ENCODE results near the gene CTSL.

The CTSL gene

DNA sequence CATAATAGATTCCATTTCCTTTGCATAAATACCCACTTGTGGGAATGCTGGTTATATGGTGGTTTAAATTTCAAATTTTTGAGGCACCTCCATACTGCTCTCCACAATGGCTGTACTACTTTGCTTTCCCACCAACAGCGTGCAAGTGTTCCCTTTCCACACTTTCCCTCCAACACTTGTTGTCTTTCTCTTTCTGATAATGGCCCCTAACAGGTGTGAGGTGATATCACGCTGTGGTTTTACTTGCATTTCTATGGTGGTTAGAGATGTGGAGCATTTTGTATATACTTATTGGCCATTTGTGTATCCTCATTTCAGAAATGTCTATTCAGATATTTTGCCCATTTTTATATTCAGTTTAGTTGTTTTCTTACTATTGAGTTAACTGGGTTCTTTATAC is 34.6 kb downstream of the CTSL start:
- no peak for DNase-seq (ENCODE audit: insufficient read length, low spot score)
- no peak for FAIRE-seq
- TF ChIP-seq, protein P1, sequence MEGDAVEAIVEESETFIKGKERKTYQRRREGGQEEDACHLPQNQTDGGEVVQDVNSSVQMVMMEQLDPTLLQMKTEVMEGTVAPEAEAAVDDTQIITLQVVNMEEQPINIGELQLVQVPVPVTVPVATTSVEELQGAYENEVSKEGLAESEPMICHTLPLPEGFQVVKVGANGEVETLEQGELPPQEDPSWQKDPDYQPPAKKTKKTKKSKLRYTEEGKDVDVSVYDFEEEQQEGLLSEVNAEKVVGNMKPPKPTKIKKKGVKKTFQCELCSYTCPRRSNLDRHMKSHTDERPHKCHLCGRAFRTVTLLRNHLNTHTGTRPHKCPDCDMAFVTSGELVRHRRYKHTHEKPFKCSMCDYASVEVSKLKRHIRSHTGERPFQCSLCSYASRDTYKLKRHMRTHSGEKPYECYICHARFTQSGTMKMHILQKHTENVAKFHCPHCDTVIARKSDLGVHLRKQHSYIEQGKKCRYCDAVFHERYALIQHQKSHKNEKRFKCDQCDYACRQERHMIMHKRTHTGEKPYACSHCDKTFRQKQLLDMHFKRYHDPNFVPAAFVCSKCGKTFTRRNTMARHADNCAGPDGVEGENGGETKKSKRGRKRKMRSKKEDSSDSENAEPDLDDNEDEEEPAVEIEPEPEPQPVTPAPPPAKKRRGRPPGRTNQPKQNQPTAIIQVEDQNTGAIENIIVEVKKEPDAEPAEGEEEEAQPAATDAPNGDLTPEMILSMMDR (IDR thresholded peaks at IDR 0.05; ENCODE audit: insufficient read depth, missing control alignments) = no peak

DNA sequence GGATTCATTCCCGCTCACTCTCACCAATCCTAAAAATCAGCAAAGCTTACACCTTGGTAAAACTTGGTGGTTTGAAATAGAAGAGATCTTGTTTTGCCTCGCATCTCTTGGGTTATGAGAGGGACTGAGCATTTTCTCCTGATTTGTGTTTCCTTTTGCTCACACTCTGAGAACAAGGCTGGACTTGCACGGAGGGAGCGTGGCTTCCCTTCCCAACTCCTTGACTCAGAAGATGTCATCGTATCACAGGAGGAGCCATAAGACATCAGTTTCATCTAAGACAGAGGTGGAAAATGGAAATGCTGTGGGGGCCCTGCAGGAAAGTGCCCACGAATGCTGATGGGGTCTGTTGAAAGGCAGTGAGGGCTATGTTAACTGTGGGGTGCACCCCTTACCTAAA is 37.4 kb downstream of the CTSL start:
- FAIRE-seq (no peak), DNase-seq (ENCODE audit: insufficient read length, low spot score) (no peak)
- TF ChIP-seq, protein P1 (IDR thresholded peaks at IDR 0.05; ENCODE audit: insufficient read depth, missing control alignments) = no peak

DNA sequence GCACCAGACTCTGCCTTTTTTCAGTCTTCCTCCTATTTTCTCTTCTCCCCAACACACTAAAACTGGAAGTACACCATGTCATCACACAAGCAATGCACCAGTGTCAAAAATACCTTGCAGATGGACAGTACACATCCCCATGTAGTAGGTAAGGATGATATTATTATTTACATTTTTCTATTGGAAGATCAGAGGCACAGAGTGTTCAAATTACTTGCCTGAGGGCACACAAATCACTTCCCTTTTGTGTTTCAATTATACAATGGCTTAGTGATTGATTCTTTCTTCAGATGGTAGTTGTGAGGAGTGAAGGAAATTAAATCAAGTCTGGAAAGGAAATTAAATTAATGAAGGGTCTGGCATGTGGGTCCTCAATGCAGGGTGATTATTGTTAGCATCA is 39.6 kb downstream of the CTSL start:
- DNase-seq (ENCODE audit: insufficient read length, low spot score) (no peak), FAIRE-seq (no peak)
- TF ChIP-seq, protein P1 (IDR thresholded peaks at IDR 0.05; ENCODE audit: insufficient read depth, missing control alignments) = no peak

DNA sequence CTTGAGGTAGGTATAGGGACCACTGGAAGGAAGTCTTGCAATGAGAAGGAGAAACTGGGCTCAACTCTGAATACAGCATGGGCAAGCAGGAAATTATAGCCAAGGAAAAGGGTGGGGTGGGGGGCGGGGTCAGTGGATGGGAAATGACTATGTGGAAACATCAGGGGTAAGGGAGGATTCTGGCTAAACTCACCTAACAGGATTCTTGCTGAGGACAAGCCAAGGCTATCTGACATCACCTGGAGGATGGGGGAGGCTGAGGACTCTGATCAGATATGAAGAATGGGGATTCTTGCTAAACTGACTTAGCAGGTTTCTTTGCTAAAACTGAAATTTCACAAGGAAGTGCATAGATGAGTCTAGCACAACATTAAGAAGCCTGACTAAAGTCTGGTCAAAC is 40.8 kb downstream of the CTSL start:
- TF ChIP-seq, protein P1 (IDR thresholded peaks at IDR 0.05; ENCODE audit: insufficient read depth, missing control alignments) = no peak
- no peak for FAIRE-seq
- no peak for DNase-seq (ENCODE audit: insufficient read length, low spot score)

DNA sequence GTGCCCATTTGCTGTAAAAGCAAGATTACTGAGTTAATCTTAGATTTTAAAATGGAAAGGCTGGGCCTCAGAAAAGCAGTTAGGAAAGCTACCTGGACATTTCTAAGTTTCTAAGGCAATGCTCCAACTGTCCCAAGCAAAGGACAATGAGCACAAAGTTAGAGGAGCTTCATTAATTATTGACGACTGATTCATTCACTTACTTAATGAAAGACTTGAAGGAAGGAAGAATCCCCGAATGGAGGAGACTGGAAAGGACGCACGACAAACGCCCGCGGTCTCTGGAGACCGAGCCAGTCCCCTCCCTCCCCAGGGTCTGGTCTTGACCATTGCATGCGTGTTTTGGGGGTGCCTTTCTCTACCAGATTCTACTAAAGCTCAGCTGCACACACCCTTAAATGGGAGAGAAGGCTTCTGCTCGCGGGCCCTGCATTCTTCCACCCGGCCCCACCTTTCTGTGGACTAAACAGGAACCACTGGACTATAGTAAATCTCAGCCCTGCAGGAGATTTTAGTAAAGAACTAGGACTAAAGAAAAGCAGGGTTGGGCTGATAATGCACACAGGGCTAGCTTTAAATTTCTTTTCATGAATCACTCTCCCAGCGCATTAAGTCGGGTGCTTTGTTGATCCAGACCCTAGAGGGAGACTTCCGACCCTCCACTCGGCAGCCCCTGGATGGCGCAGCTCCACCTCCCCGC is 44.8 kb downstream of the CTSL start:
- FAIRE-seq = no peak
- no peak for DNase-seq (ENCODE audit: insufficient read length, low spot score)
- TF ChIP-seq, protein P1 (IDR thresholded peaks at IDR 0.05; ENCODE audit: insufficient read depth, missing control alignments) = no peak

DNA sequence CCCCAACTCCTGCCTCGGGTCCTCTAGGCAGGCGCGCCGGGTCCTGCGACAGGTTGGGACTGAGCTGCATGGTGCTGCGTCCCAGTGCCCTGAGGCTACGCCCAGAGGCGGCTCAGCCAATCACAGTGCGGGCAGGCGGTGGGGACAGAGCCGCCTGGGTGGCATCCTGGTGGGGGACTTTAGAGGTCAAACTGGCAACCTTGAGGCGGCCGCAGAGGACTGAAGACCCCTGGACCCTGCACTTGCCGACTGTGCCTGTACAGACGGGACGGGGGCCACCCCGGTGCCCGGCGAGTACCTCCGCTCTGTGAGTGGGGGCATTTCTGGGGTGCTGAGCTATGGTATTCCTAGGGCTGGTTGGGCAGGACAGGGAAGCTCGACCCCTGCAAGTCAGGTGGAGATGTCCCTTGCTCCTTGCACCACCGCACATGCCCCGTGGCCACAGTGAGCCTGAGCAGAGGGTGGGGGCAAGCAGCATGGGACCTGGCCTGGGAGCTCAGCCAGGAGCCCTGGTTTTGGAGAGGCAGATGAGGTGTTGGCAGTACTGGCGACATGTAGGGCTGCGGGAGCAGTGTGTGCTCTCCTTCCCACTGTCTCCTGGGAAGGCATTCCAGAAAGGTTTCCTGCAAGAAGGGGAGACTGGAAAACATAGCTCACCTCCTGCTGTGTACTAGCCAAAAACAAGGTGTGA is 45.5 kb downstream of the CTSL start:
- DNase-seq (ENCODE audit: insufficient read length, low spot score) (no peak), FAIRE-seq (no peak)
- TF ChIP-seq, protein P1 (IDR thresholded peaks at IDR 0.05; ENCODE audit: insufficient read depth, missing control alignments) = no peak

Data from D721Med (cell line).